GM23338 (cell line): ENCODE data around the gene USP2.

ENCODE experiments used
- CREB1 ChIP-seq: fragments of 250-450 bp; sonication (Bioruptor Pico); IDR thresholded peaks from 2 replicates; pipeline ENCODE4 v1.5.0; 2020; ENCODE audit warnings: low read depth, mild to moderate bottlenecking, moderate library complexity
- CTCF ChIP-seq, 2 experiments: fragments of 200-600 bp in 1 of 2; sonication (generic) in 1 of 2; conservative IDR thresholded peaks; 2 replicates each; pipeline versions ENCODE4 v1.5.1 to v1.6.1; 2016 to 2017; ENCODE audit warnings: antibody characterized with exemption in 2 of 2, low read depth in 2 of 2, mild to moderate bottlenecking in 2 of 2, moderate library complexity in 1 of 2
- EZH2 ChIP-seq: fragments of 200-600 bp; sonication (generic); IDR thresholded peaks from one replicate; pipeline ENCODE4 v1.8.0; 2017; ENCODE audit warnings: antibody characterized with exemption, mild to moderate bottlenecking, low read depth; ENCODE audit not compliant: unreplicated experiment
- EZH2phosphoT487 ChIP-seq: fragments of 200-600 bp; sonication (generic); IDR thresholded peaks from one replicate; pipeline ENCODE4 v1.8.1; 2018; ENCODE audit warnings: antibody characterized with exemption; ENCODE audit not compliant: unreplicated experiment
- JUNB ChIP-seq: IDR thresholded peaks from one replicate; pipeline ENCODE4 v1.6.1; 2016; ENCODE audit warnings: antibody characterized with exemption; ENCODE audit not compliant: unreplicated experiment
- NANOG ChIP-seq: IDR thresholded peaks from 2 replicates; pipeline ENCODE4 v1.6.1; 2016; ENCODE audit warnings: antibody characterized with exemption, borderline replicate concordance
- POLR2AphosphoS5 ChIP-seq: IDR thresholded peaks from 2 replicates; pipeline ENCODE4 v1.6.1; 2016; ENCODE audit warnings: antibody characterized with exemption, low read depth
- STAT1 ChIP-seq: IDR thresholded peaks from one replicate; pipeline ENCODE4 v1.6.1; 2016; ENCODE audit warnings: antibody characterized with exemption; ENCODE audit not compliant: unreplicated experiment
- ZNF331 ChIP-seq: fragments of 250-450 bp; sonication (Bioruptor Pico); IDR thresholded peaks from 2 replicates; pipeline ENCODE4 v1.5.0; 2020; ENCODE audit warnings: low read depth, mild to moderate bottlenecking, moderate library complexity
- TF ChIP-seq, protein P1 (sequence below): IDR thresholded peaks from 2 replicates; pipeline ENCODE4 v1.6.1; 2016; ENCODE audit warnings: antibody characterized with exemption
- TF ChIP-seq, protein P2 (sequence below): IDR thresholded peaks from one replicate; pipeline ENCODE4 v1.6.1; 2018; ENCODE audit warnings: antibody characterized with exemption; ENCODE audit not compliant: unreplicated experiment

- TF ChIP-seq EZH2phosphoT487 (no peak), CTCF (conservative IDR thresholded peaks at IDR 0.05; ENCODE audit: low read depth in 2 of 2) (no peak), EZH2 (no peak), POLR2AphosphoS5 (no peak), ZNF331 (CRISPR knock-in tag) (no peak), STAT1 (no peak), JUNB (no peak), NANOG (no peak), CREB1 (no peak)
- TF ChIP-seq, protein P1, sequence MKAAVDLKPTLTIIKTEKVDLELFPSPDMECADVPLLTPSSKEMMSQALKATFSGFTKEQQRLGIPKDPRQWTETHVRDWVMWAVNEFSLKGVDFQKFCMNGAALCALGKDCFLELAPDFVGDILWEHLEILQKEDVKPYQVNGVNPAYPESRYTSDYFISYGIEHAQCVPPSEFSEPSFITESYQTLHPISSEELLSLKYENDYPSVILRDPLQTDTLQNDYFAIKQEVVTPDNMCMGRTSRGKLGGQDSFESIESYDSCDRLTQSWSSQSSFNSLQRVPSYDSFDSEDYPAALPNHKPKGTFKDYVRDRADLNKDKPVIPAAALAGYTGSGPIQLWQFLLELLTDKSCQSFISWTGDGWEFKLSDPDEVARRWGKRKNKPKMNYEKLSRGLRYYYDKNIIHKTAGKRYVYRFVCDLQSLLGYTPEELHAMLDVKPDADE = no peak
- TF ChIP-seq, protein P2, sequence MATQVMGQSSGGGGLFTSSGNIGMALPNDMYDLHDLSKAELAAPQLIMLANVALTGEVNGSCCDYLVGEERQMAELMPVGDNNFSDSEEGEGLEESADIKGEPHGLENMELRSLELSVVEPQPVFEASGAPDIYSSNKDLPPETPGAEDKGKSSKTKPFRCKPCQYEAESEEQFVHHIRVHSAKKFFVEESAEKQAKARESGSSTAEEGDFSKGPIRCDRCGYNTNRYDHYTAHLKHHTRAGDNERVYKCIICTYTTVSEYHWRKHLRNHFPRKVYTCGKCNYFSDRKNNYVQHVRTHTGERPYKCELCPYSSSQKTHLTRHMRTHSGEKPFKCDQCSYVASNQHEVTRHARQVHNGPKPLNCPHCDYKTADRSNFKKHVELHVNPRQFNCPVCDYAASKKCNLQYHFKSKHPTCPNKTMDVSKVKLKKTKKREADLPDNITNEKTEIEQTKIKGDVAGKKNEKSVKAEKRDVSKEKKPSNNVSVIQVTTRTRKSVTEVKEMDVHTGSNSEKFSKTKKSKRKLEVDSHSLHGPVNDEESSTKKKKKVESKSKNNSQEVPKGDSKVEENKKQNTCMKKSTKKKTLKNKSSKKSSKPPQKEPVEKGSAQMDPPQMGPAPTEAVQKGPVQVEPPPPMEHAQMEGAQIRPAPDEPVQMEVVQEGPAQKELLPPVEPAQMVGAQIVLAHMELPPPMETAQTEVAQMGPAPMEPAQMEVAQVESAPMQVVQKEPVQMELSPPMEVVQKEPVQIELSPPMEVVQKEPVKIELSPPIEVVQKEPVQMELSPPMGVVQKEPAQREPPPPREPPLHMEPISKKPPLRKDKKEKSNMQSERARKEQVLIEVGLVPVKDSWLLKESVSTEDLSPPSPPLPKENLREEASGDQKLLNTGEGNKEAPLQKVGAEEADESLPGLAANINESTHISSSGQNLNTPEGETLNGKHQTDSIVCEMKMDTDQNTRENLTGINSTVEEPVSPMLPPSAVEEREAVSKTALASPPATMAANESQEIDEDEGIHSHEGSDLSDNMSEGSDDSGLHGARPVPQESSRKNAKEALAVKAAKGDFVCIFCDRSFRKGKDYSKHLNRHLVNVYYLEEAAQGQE = no peak
Observed at GRCh38 chr11:119319700-119320239, 61.7 kb downstream of the USP2 start.
